ENCODE results near the gene LIG1.

The LIG1 gene

GRCh38 chr19:48069435-48069834, 100.7 kb downstream of the LIG1 start:
- DNase-seq = no peak

Measured in activated CD4-positive, alpha-beta T cell treated with anti-CD3 and anti-CD28 coated beads, Interleukin-2, amount 50 U/mL, for 1 hour (primary cell).